DMS 273 (cell line): ENCODE data around the gene RASL11B.
A peak's percentile ranks its signal among the peaks of the same experiment; 100 is the strongest.

Source experiments
- DNase-seq: peaks from one replicate; lab custom pipeline; 2025; ENCODE audit not compliant: unreplicated experiment; lab: John Stamatoyannopoulos, UW

Gene RASL11B

GRCh38 chr4:52842792-52843191 is 19.3 kb upstream of the RASL11B start:
- no peak for DNase-seq

- no peak for DNase-seq
Observed at GRCh38 chr4:52843351-52843750, 18.8 kb upstream of the RASL11B start.

- DNase-seq, result no peak
Observed at GRCh38 chr4:52843958-52844357, 18.2 kb upstream of the RASL11B start.

GRCh38 chr4:52844596-52844995 is 17.5 kb upstream of the RASL11B start:
- DNase-seq, result no peak

GRCh38 chr4:52846502-52846901 is 15.6 kb upstream of the RASL11B start:
- DNase-seq, result no peak

- DNase-seq, result no peak
Observed at GRCh38 chr4:52848254-52848653, 13.9 kb upstream of the RASL11B start.

GRCh38 chr4:52850406-52851124 is 11.6 kb upstream of the RASL11B start:
- no peak for DNase-seq

- no peak for DNase-seq
Observed at GRCh38 chr4:52852041-52852440, 10.1 kb upstream of the RASL11B start.

- no peak for DNase-seq
Observed at GRCh38 chr4:52852711-52853110, 9.4 kb upstream of the RASL11B start.

GRCh38 chr4:52853351-52853750 is 8.8 kb upstream of the RASL11B start:
- DNase-seq, result no peak

GRCh38 chr4:52856801-52857200 is 5.3 kb upstream of the RASL11B start:
- no peak for DNase-seq

GRCh38 chr4:52860361-52860760 is 1.8 kb upstream of the RASL11B start:
- DNase-seq, result no peak

- peak; percentile 20 for DNase-seq
Observed at GRCh38 chr4:52861171-52861823, 820 bp upstream of the RASL11B start.

GRCh38 chr4:52862639-52863161 is 583 bp downstream of the RASL11B start:
- DNase-seq, result peak; percentile 36

GRCh38 chr4:52863324-52863723 is 1.2 kb downstream of the RASL11B start:
- DNase-seq, result peak; percentile 36

GRCh38 chr4:52864793-52865192 is 2.7 kb downstream of the RASL11B start:
- DNase-seq, result peak; percentile 52

- no peak for DNase-seq
Observed at GRCh38 chr4:52865300-52865699, 3.2 kb downstream of the RASL11B start.

- no peak for DNase-seq
Observed at GRCh38 chr4:52866734-52867133, 4.6 kb downstream of the RASL11B start.

- DNase-seq, result no peak
Observed at GRCh38 chr4:52867163-52867562, 5.0 kb downstream of the RASL11B start.

- DNase-seq, result peak; percentile 46
Observed at GRCh38 chr4:52868133-52868532, 6.0 kb downstream of the RASL11B start.

GRCh38 chr4:52869196-52869595 is 7.1 kb downstream of the RASL11B start:
- DNase-seq, result peak; percentile 95

- DNase-seq, result peak; percentile 46
Observed at GRCh38 chr4:52869656-52870055, 7.5 kb downstream of the RASL11B start.
